Ramos (cell line): Measurements from ENCODE around the gene LALBA.
"Not testable (repeated sequence)": the region's sequence is repeated elsewhere in the genome, so short reads cannot be mapped to it uniquely, and the experiment has no call there.

Source experiments
- in situ Hi-C: fragments of 300-500 bp; cut with MboI; formaldehyde crosslinking; loops from one replicate; pipeline ENCODE4 v1.14.3; 2022; ENCODE audit warnings: low sequenced_read_pairs; ENCODE audit not compliant: unreplicated experiment

The LALBA gene

GRCh38 chr12:48536602-48537001 is 33.2 kb downstream of the LALBA start:
- in situ Hi-C loops = no loop called here

- in situ Hi-C loops = no loop called here
These were observed 37.2 kb downstream of the LALBA start for GRCh38 chr12:48532601-48533000.

GRCh38 chr12:48527891-48528670 is 41.8 kb downstream of the LALBA start:
- in situ Hi-C loops = no loop called here

- in situ Hi-C loops = no loop called here
These were observed 44.5 kb downstream of the LALBA start, which contains the start of gene OR8S1 for GRCh38 chr12:48525332-48525731. Gene OR8S1, plus strand, starts transcription at chr12:48525632. Its CDS starts 0 bp downstream, at chr12:48525632.

- in situ Hi-C loops = not testable (repeated sequence)
These were observed 49.5 kb downstream of the LALBA start for GRCh38 chr12:48520381-48520780.
